HG03575 (cell line): ENCODE data around the gene HES5.

Experiments used
- ATAC-seq: cut with Tn5 transposase; IDR thresholded peaks from one replicate; pipeline ENCODE4 v1.9.1; 2021; ENCODE audit not compliant: unreplicated experiment, insufficient number of reproducible peaks, low FRiP score; ENCODE audit errors: extremely low read depth

Gene HES5

GRCh38 chr1:2493691-2494322, 36.3 kb downstream of the HES5 start:
- no peak for ATAC-seq

GRCh38 chr1:2493218-2493617, 36.8 kb downstream of the HES5 start:
- ATAC-seq = no peak

- ATAC-seq = no peak
Measured at GRCh38 chr1:2492091-2492490, 38.0 kb downstream of the HES5 start.

- no peak for ATAC-seq
Measured at GRCh38 chr1:2489615-2490014, 40.4 kb downstream of the HES5 start.

- no peak for ATAC-seq
Measured at GRCh38 chr1:2488688-2489087, 41.4 kb downstream of the HES5 start.

- ATAC-seq = no peak
Measured at GRCh38 chr1:2486558-2486957, 43.5 kb downstream of the HES5 start.

- ATAC-seq = no peak
Measured at GRCh38 chr1:2486041-2486440, 44.0 kb downstream of the HES5 start.

- no peak for ATAC-seq
Measured at GRCh38 chr1:2483970-2484369, 46.1 kb downstream of the HES5 start.

GRCh38 chr1:2483026-2483425, 47.0 kb downstream of the HES5 start:
- ATAC-seq = no peak

GRCh38 chr1:2482588-2482987, 47.5 kb downstream of the HES5 start:
- no peak for ATAC-seq

- no peak for ATAC-seq
Measured at GRCh38 chr1:2481885-2482284, 48.2 kb downstream of the HES5 start.

GRCh38 chr1:2480986-2481364, 49.1 kb downstream of the HES5 start:
- no peak for ATAC-seq

- ATAC-seq = no peak
Measured at GRCh38 chr1:2480236-2480985, 49.7 kb downstream of the HES5 start.

- no peak for ATAC-seq
Measured at GRCh38 chr1:2479618-2480017, 50.4 kb downstream of the HES5 start.

- no peak for ATAC-seq
Measured at GRCh38 chr1:2479186-2479585, 50.9 kb downstream of the HES5 start.
